H1 (cell line): Measurements from ENCODE around the gene PCNX3. TPM values are rescaled to one million over a fixed set of nuclear protein-coding genes. Genes with fewer than 3 reads are reported as not detected.

ENCODE experiments used
- CTCF ChIA-PET: fragments of 300-600 bp; sonication (Branson Sonifier 250); formaldehyde crosslinking; loops from one replicate; lab custom pipeline; 2021; ENCODE audit not compliant: partially characterized antibody; lab: Charles Lee
- POLR2A ChIA-PET: fragments of 300-600 bp; sonication (Branson Sonifier 250); formaldehyde crosslinking; loops from one replicate; lab custom pipeline; 2021; ENCODE audit warnings: inconsistent platforms; ENCODE audit not compliant: partially characterized antibody; lab: Charles Lee
- DNase-seq, 2 experiments: peaks; one replicate each; pipeline versions ENCODE4 v3.0.0 to v3.0.0-alpha.2; 2010 to 2022; ENCODE audit warnings: low spot score in 2 of 2, low read depth in 1 of 2, mixed read lengths in 1 of 2
- FAIRE-seq: peaks from 2 replicates; lab custom pipeline; 2011; peaks lifted over from hg19 to GRCh38; lab: Jason Lieb, UNC
- H2AFZ ChIP-seq: 2 replicates; pipeline ENCODE4 v1.8.1; 2012; ENCODE audit warnings: low read length, inconsistent platforms
- H2AK5ac ChIP-seq: 2 replicates; pipeline ENCODE4 v1.6.1; 2013; ENCODE audit warnings: low read depth, low read length
- H2BK120ac ChIP-seq: replicated peaks from 2 replicates; pipeline ENCODE3; 2013; ENCODE audit warnings: low read depth, low read length, inconsistent platforms
- H2BK12ac ChIP-seq: 2 replicates; pipeline ENCODE4 v1.6.1; 2013; ENCODE audit warnings: low read depth, low read length
- H2BK15ac ChIP-seq: 2 replicates; pipeline ENCODE4 v1.6.1; 2013; ENCODE audit warnings: low read length
- H2BK20ac ChIP-seq: 2 replicates; pipeline ENCODE4 v1.6.1; 2013; ENCODE audit warnings: low read length
- H2BK5ac ChIP-seq: 2 replicates; pipeline ENCODE4 v1.6.1; 2013; ENCODE audit warnings: low read depth, low read length
- H3K14ac ChIP-seq: 2 replicates; pipeline ENCODE4 v1.6.1; 2013; ENCODE audit warnings: inconsistent platforms; ENCODE audit not compliant: insufficient read length
- H3K18ac ChIP-seq: 2 replicates; pipeline ENCODE4 v1.6.1; 2013; ENCODE audit warnings: low read length; ENCODE audit errors: extremely low read depth
- H3K23ac ChIP-seq: 2 replicates; pipeline ENCODE4 v1.6.1; 2013; ENCODE audit warnings: inconsistent platforms; ENCODE audit not compliant: insufficient read length
- H3K23me2 ChIP-seq: 2 replicates; pipeline ENCODE4 v1.6.1; 2013; ENCODE audit warnings: low read depth, low read length
- H3K27ac ChIP-seq: 2 replicates; pipeline ENCODE4 v1.6.1; 2011; ENCODE audit warnings: low read depth, low read length, inconsistent platforms
- H3K27me3 ChIP-seq, 4 experiments: replicated peaks in 1 of 4; 1 replicate in 1 of 4; 2 replicates in 3 of 4; pipeline versions ENCODE4 v1.6.1 to v1.8.1; 2011 to 2013; ENCODE audit warnings: low read length in 3 of 4, mild to moderate bottlenecking in 3 of 4, inconsistent platforms in 2 of 4, mixed read lengths in 2 of 4, moderate library complexity in 1 of 4; ENCODE audit not compliant: control insufficient read depth in 3 of 4, insufficient read depth in 3 of 4; ENCODE audit errors: extremely low read depth in 1 of 4
- H3K36me3 ChIP-seq, 4 experiments: 2 replicates each; pipeline versions ENCODE4 v1.6.1 to v1.8.1; 2011 to 2013; ENCODE audit warnings: mild to moderate bottlenecking in 4 of 4, low read length in 3 of 4, moderate library complexity in 2 of 4, control low read depth in 1 of 4, inconsistent platforms in 1 of 4; ENCODE audit not compliant: insufficient read depth in 4 of 4, control insufficient read depth in 2 of 4
- H3K4ac ChIP-seq: replicated peaks from 2 replicates; pipeline ENCODE3; 2013; ENCODE audit warnings: low read length, low read depth, mixed read lengths, inconsistent platforms; ENCODE audit not compliant: insufficient read length
- H3K4me1 ChIP-seq, 4 experiments: replicated peaks in 1 of 4; 1 replicate in 1 of 4; 2 replicates in 3 of 4; pipeline versions ENCODE4 v1.6.1 to v1.8.1; 2011 to 2013; ENCODE audit warnings: low read length in 3 of 4, inconsistent platforms in 2 of 4, mixed read lengths in 1 of 4; ENCODE audit not compliant: insufficient read depth in 4 of 4, control insufficient read depth in 3 of 4
- H3K4me2 ChIP-seq, 2 experiments: 2 replicates each; pipeline versions ENCODE4 v1.6.1 to v1.8.1; 2011 to 2013; ENCODE audit warnings: low read depth in 2 of 2, low read length in 2 of 2, control low read depth in 1 of 2, inconsistent platforms in 1 of 2, mild to moderate bottlenecking in 1 of 2; ENCODE audit not compliant: insufficient read depth in 1 of 2
- H3K4me3 ChIP-seq, 4 experiments: fragments of 200-600, 300-600 bp in 1 of 4; sonication (generic), shearing (Covaris generic), sonication (Bioruptor Twin) in 1 of 4; 2 replicates each; pipeline versions ENCODE4 v1.5.1 to v1.8.1; 2011 to 2016; ENCODE audit warnings: low read length in 4 of 4, low read depth in 3 of 4, control low read depth in 2 of 4, inconsistent platforms in 2 of 4, mild to moderate bottlenecking in 2 of 4, mixed read lengths in 1 of 4, moderate library complexity in 1 of 4; ENCODE audit not compliant: insufficient read depth in 2 of 4; ENCODE audit errors: extremely low read depth in 1 of 4
- H3K56ac ChIP-seq: replicated peaks from 2 replicates; pipeline ENCODE3; 2013; ENCODE audit warnings: low read depth, mild to moderate bottlenecking, mixed read lengths, low read length, inconsistent platforms; ENCODE audit not compliant: insufficient read length
- H3K79me1 ChIP-seq: 2 replicates; pipeline ENCODE4 v1.6.1; 2013; ENCODE audit warnings: low read depth, low read length, control low read depth
- H3K79me2 ChIP-seq, 2 experiments: 2 replicates each; pipeline versions ENCODE4 v1.6.1 to v1.8.1; 2012 to 2013; ENCODE audit warnings: low read length in 2 of 2, mild to moderate bottlenecking in 2 of 2, inconsistent platforms in 1 of 2; ENCODE audit not compliant: insufficient read depth in 2 of 2, control insufficient read depth in 1 of 2
- H3K9ac ChIP-seq, 4 experiments: replicated peaks in 1 of 4; 1 replicate in 1 of 4; 2 replicates in 3 of 4; pipeline versions ENCODE4 v1.6.1 to v1.8.1; 2011 to 2013; ENCODE audit warnings: low read depth in 3 of 4, low read length in 3 of 4, control low read depth in 2 of 4, mild to moderate bottlenecking in 2 of 4, moderate library complexity in 2 of 4, inconsistent platforms in 1 of 4; ENCODE audit errors: extremely low read depth in 1 of 4
- H3K9me3 ChIP-seq, 2 experiments: 2 replicates each; pipeline versions ENCODE4 v1.6.1 to v1.8.1; 2012 to 2013; ENCODE audit warnings: mild to moderate bottlenecking in 2 of 2, moderate library complexity in 2 of 2, control low read depth in 1 of 2, inconsistent platforms in 1 of 2, low read depth in 1 of 2, low read length in 1 of 2, mixed read lengths in 1 of 2; ENCODE audit not compliant: insufficient read depth in 2 of 2
- H4K20me1 ChIP-seq, 2 experiments: replicated peaks in 1 of 2; 2 replicates each; pipeline versions ENCODE3 to v1.8.1; 2011 to 2013; ENCODE audit warnings: inconsistent platforms in 2 of 2, low read length in 2 of 2, mild to moderate bottlenecking in 1 of 2; ENCODE audit not compliant: insufficient read depth in 2 of 2, control insufficient read depth in 1 of 2
- H4K5ac ChIP-seq: 2 replicates; pipeline ENCODE4 v1.6.1; 2013; ENCODE audit warnings: low read length, low read depth, mixed read lengths, inconsistent platforms; ENCODE audit not compliant: insufficient read length
- H4K8ac ChIP-seq: 2 replicates; pipeline ENCODE4 v1.8.0; 2013; ENCODE audit warnings: mild to moderate bottlenecking, moderate library complexity, low read length, inconsistent platforms; ENCODE audit not compliant: insufficient read depth; ENCODE audit errors: extremely low read depth
- H4K91ac ChIP-seq: replicated peaks from 2 replicates; pipeline ENCODE3; 2013; ENCODE audit warnings: low read length, mixed read lengths, inconsistent platforms; ENCODE audit not compliant: insufficient read length
- BACH1 ChIP-seq: IDR thresholded peaks from 2 replicates; pipeline ENCODE4 v1.6.1; 2012; ENCODE audit warnings: low read length, improper control_type of control experiment
- CHD1 ChIP-seq: IDR thresholded peaks from 2 replicates; pipeline ENCODE4 v1.6.1; 2012; ENCODE audit warnings: low read depth, low read length, improper control_type of control experiment
- EP300 ChIP-seq, 2 experiments: IDR thresholded peaks; 1 replicate in 1 of 2; 2 replicates in 1 of 2; pipeline ENCODE4 v1.6.1; 2011 to 2012; ENCODE audit warnings: low read depth in 2 of 2, low read length in 2 of 2, mild to moderate bottlenecking in 2 of 2, borderline replicate concordance in 1 of 2, inconsistent platforms in 1 of 2, moderate library complexity in 1 of 2
- EZH2 ChIP-seq: fragments of 200-600 bp; sonication (generic); IDR thresholded peaks from 2 replicates; pipeline ENCODE4 v1.7.1; 2012; ENCODE audit warnings: low read depth, mild to moderate bottlenecking, moderate library complexity, low read length, inconsistent platforms; ENCODE audit not compliant: severe bottlenecking
- HDAC6 ChIP-seq: IDR thresholded peaks from one replicate; pipeline ENCODE4 v1.7.1; 2012; ENCODE audit warnings: low read depth, mild to moderate bottlenecking, inconsistent platforms, low read length, moderate library complexity
- NRF1 ChIP-seq: IDR thresholded peaks from 2 replicates; pipeline ENCODE4 v1.6.1; 2011; ENCODE audit warnings: mild to moderate bottlenecking, low read depth, low read length, improper control_type of control experiment
- RBBP5 ChIP-seq: IDR thresholded peaks from 2 replicates; pipeline ENCODE4 v1.7.1; 2012; ENCODE audit warnings: low read depth, mild to moderate bottlenecking, inconsistent platforms, low read length, moderate library complexity, borderline replicate concordance
- RNF2 ChIP-seq: fragments of 200-900, 300-1000 bp; sonication (generic); IDR thresholded peaks from 2 replicates; pipeline ENCODE4 v1.7.1; 2016; ENCODE audit warnings: borderline replicate concordance, low read depth, mild to moderate bottlenecking, antibody characterized with exemption, low read length; ENCODE audit not compliant: poor library complexity, severe bottlenecking; ENCODE audit errors: missing control alignments
- RXRA ChIP-seq: IDR thresholded peaks from 2 replicates; pipeline ENCODE4 v1.6.1; 2011; ENCODE audit warnings: low read depth, mild to moderate bottlenecking, low read length, moderate library complexity; ENCODE audit not compliant: insufficient read depth
- SIX5 ChIP-seq: IDR thresholded peaks from 2 replicates; pipeline ENCODE4 v1.6.1; 2011; ENCODE audit warnings: mild to moderate bottlenecking, low read depth, low read length
- YY1 ChIP-seq: IDR thresholded peaks from 2 replicates; pipeline ENCODE4 v1.6.1; 2011; ENCODE audit warnings: low read depth, mild to moderate bottlenecking, low read length
- ZNF274 ChIP-seq: IDR thresholded peaks from 2 replicates; pipeline ENCODE4 v1.7.0; 2012; ENCODE audit warnings: low read length, borderline replicate concordance; ENCODE audit errors: extremely low read depth
- WGBS, 2 experiments: shearing (Covaris generic) in 1 of 2; methylation state at CpG; one replicate each; pipeline versions ENCODE4 v1.1.6 to v1.1.7; 2013 to 2015; ENCODE audit warnings: low lambda C conversion rate in 2 of 2, mixed read lengths in 2 of 2, inconsistent platforms in 1 of 2, low coverage in 1 of 2, missing lambda C conversion rate in 1 of 2; ENCODE audit not compliant: insufficient replicate concordance in 2 of 2, insufficient coverage in 1 of 2, insufficient read length in 1 of 2; ENCODE audit errors: extremely low coverage in 1 of 2, missing lambda C conversion rate in 1 of 2; 5-methylcytosine and 5-hydroxymethylcytosine counted together
- polyA plus RNA-seq, 7 experiments: library from polyadenylated mRNA; depleted of rRNA in 3 of 7; stranded (reverse) in 5 of 7; unstranded in 2 of 7; fragments of >200 nt in 5 of 7; fragments of 200-250 nt in 2 of 7; gene quantifications; 1 replicate in 5 of 7; 2 replicates in 1 of 7; 4 replicates in 1 of 7; pipeline versions ENCODE4 v1.2.1 to v1.2.3, GENCODE V29; 2011 to 2013; ENCODE audit warnings: missing spikeins in 2 of 7, mixed read lengths in 2 of 7
- total RNA-seq: library from RNA; stranded (reverse); fragmentation: NEBNext Ultra II Directional; extraction: Animal tissue kit (Norgen Biotek cat#: 25700); gene quantifications from 2 replicates; pipeline ENCODE4 v1.2.1, GENCODE V29; 2021

Gene PCNX3
- total and polyA plus RNA-seq, 2 of the 8 experiments (the other 6 are each of a cell fraction or from before 2014, with no cell fraction given) = 27.2 to 38.8 TPM

GRCh38 chr11:65619281-65619928 lies 3.8 kb downstream of the PCNX3 start:
- H3K9ac ChIP-seq = no peak overlapping the region
- H3K79me2 ChIP-seq = peaks cover 6 to 16% of the 10 kb centered on the region in 2 experiments
- FAIRE-seq (no peak), DNase-seq (no peak)
- no peak overlapping the region for H2BK5ac ChIP-seq
- peaks cover 7 to 46% (median 22%) of the 10 kb centered on the region in 4 experiments; a peak in 7 of 8 replicates for H3K36me3 ChIP-seq
- no peaks in the 10 kb centered on the region for H3K9me3 ChIP-seq
- no peak overlapping the region for H3K4me2 ChIP-seq
- no peak overlapping the region for H4K91ac ChIP-seq
- H3K23me2 ChIP-seq = peaks cover 10% of the 10 kb centered on the region
- peaks cover 0 to 9% (median 3%) of the 10 kb centered on the region in 4 experiments; a peak in 4 of 7 replicates for H3K4me1 ChIP-seq
- CTCF ChIA-PET = interaction anchor here (2.1 kb wide), 1 partner anchor 25 kb away, joined by 8 read pairs; no protein-coding TSS in a partner anchor
- no peak overlapping the region for H3K23ac ChIP-seq
- 94% methylated on average over 27 of the region's 29 CpGs; no CpG with 5 or more reads in 1 of the 2 experiments for WGBS, 2 experiments
- no peak overlapping the region for H3K4ac ChIP-seq
- peaks cover 16% of the 10 kb centered on the region for H3K79me1 ChIP-seq
- H3K27ac ChIP-seq = no peak overlapping the region
- no peak overlapping the region for H3K56ac ChIP-seq
- H3K4me3 ChIP-seq = no peak overlapping the region
- H2BK20ac ChIP-seq = no peak overlapping the region
- no peak overlapping the region for H2BK15ac ChIP-seq
- no peak overlapping the region for H2BK12ac ChIP-seq
- H4K20me1 ChIP-seq = peaks cover 5 to 39% of the 10 kb centered on the region in 2 experiments
- H2BK120ac ChIP-seq = no peak overlapping the region
- no peaks in the 10 kb centered on the region for H3K27me3 ChIP-seq
- POLR2A ChIA-PET = interaction anchor here (1.0 to 5.7 kb wide), 3 partner anchors 13 to 18 kb away, joined by 4 to 38 read pairs (median 6); partner anchors contain the start of gene SIPA1
- no peak overlapping the region for H2AK5ac ChIP-seq
- no peak overlapping the region for H2AFZ ChIP-seq
- H4K5ac ChIP-seq = no peak overlapping the region
- no peak overlapping the region for H4K8ac ChIP-seq
- H3K18ac ChIP-seq = no peak overlapping the region
- no peak overlapping the region for H3K14ac ChIP-seq
- TF ChIP-seq EZH2 (no peak), SIX5 (no peak), NRF1 (no peak), CHD1 (no peak), RXRA (no peak), BACH1 (no peak), RBBP5 (no peak), RNF2 (no peak), HDAC6 (no peak), YY1 (no peak), EP300 (IDR thresholded peaks at IDR 0.05; ENCODE audit: borderline replicate concordance in 1 of 2, low read depth in 2 of 2, low read length in 2 of 2) (no peak), ZNF274 (no peak)
